SK-N-SH (cell line): ENCODE measurements around the gene CRPPA. TPM values are rescaled to one million over a fixed set of nuclear protein-coding genes. Genes with fewer than 3 reads are reported as not detected.

Source experiments
- CTCF ChIA-PET: fragments of 300-600, 350-600 bp; formaldehyde crosslinking; extraction: SDS; loops from one replicate; lab custom pipeline; 2021; lab: Yijun Ruan, JAX
- POLR2A ChIA-PET: fragments of 350-600 bp; sonication (Branson Sonifier 250); formaldehyde crosslinking; extraction: SDS; loops from one replicate; lab custom pipeline; 2020; ENCODE audit warnings: antibody characterized with exemption, inconsistent platforms; lab: Yijun Ruan, JAX
- DNase-seq: peaks from one replicate; pipeline ENCODE4 v3.0.0; 2012
- H2AFZ ChIP-seq: fragments of 200-600 bp; sonication (generic); 2 replicates; pipeline ENCODE4 v1.8.1; 2016; ENCODE audit warnings: antibody characterized with exemption, mild to moderate bottlenecking, low read depth
- H3F3A ChIP-seq: fragments of 200-600 bp; sonication (generic); replicated peaks from 2 replicates; pipeline ENCODE3; 2016; ENCODE audit warnings: antibody characterized with exemption, mild to moderate bottlenecking; ENCODE audit not compliant: insufficient read depth
- H3K27ac ChIP-seq, 2 experiments: fragments of 200-500 bp in 1 of 2; fragments of 200-600 bp in 1 of 2; sonication (Bioruptor generic) in 1 of 2; sonication (generic), shearing (Covaris generic) in 1 of 2; 2 replicates each; pipeline versions ENCODE4 v1.5.1 to v1.6.1; 2014 to 2016; ENCODE audit warnings: low read depth in 2 of 2, inconsistent platforms in 1 of 2, low read length in 1 of 2, mild to moderate bottlenecking in 1 of 2, mixed read lengths in 1 of 2
- H3K27me3 ChIP-seq: fragments of 200-600 bp; sonication (generic), shearing (Covaris generic); 2 replicates; pipeline ENCODE4 v1.6.1; 2016; ENCODE audit warnings: mixed run types; ENCODE audit not compliant: insufficient read depth
- H3K36me3 ChIP-seq, 2 experiments: fragments of 200-500 bp in 1 of 2; fragments of 200-600 bp in 1 of 2; sonication (Bioruptor generic) in 1 of 2; sonication (generic) in 1 of 2; replicated peaks in 1 of 2; 2 replicates each; pipeline versions ENCODE3 to v1.5.1; 2014 to 2016; ENCODE audit warnings: low read length in 1 of 2, mild to moderate bottlenecking in 1 of 2; ENCODE audit not compliant: insufficient read depth in 2 of 2, control insufficient read depth in 1 of 2
- H3K4me1 ChIP-seq, 2 experiments: fragments of 200-500 bp in 1 of 2; fragments of 200-600 bp in 1 of 2; sonication (Bioruptor generic) in 1 of 2; sonication (generic), shearing (Covaris generic) in 1 of 2; 2 replicates each; pipeline versions ENCODE4 v1.5.1 to v1.6.1; 2014 to 2016; ENCODE audit warnings: low read depth in 1 of 2, low read length in 1 of 2, mixed run types in 1 of 2; ENCODE audit not compliant: insufficient read depth in 2 of 2, control insufficient read depth in 1 of 2
- H3K4me2 ChIP-seq: fragments of 200-600 bp; sonication (generic), shearing (Covaris generic); 2 replicates; pipeline ENCODE4 v1.6.1; 2017; ENCODE audit warnings: mixed run types
- H3K4me3 ChIP-seq, 2 experiments: fragments of 200-500 bp in 1 of 2; fragments of 200-600 bp in 1 of 2; sonication (Bioruptor generic) in 1 of 2; sonication (generic), shearing (Covaris generic) in 1 of 2; 2 replicates each; pipeline versions ENCODE4 v1.5.1 to v1.8.1; 2014 to 2016; ENCODE audit warnings: low read depth in 2 of 2, inconsistent platforms in 1 of 2, low read length in 1 of 2, mild to moderate bottlenecking in 1 of 2, mixed read lengths in 1 of 2, moderate library complexity in 1 of 2
- H3K79me2 ChIP-seq: fragments of 200-600 bp; sonication (generic); 2 replicates; pipeline ENCODE4 v1.8.1; 2017; ENCODE audit warnings: mild to moderate bottlenecking; ENCODE audit not compliant: insufficient read depth
- H3K9ac ChIP-seq: fragments of 200-600 bp; sonication (generic); 2 replicates; pipeline ENCODE4 v1.6.1; 2017; ENCODE audit warnings: mixed run types
- H3K9me2 ChIP-seq: fragments of 200-600 bp; sonication (generic); 2 replicates; pipeline ENCODE4 v1.6.1; 2017; ENCODE audit warnings: mixed run types
- H3K9me3 ChIP-seq: fragments of 200-600 bp; sonication (generic); 2 replicates; pipeline ENCODE4 v1.6.1; 2017; ENCODE audit warnings: mixed run types, mild to moderate bottlenecking, moderate library complexity
- H4K20me1 ChIP-seq: fragments of 200-600 bp; sonication (generic); 2 replicates; pipeline ENCODE4 v1.6.1; 2017; ENCODE audit warnings: mild to moderate bottlenecking, mixed run types; ENCODE audit not compliant: insufficient read depth
- ELF1 ChIP-seq: IDR thresholded peaks from 2 replicates; pipeline ENCODE4 v1.4.0; 2012
- EP300 ChIP-seq, 2 experiments: IDR thresholded peaks; 2 replicates each; pipeline versions ENCODE4 v1.4.0 to v1.6.1; 2012; ENCODE audit warnings: borderline replicate concordance in 1 of 2, low read depth in 1 of 2, low read length in 1 of 2
- EZH2phosphoT487 ChIP-seq: fragments of 200-600 bp; sonication (generic); IDR thresholded peaks from 2 replicates; pipeline ENCODE4 v1.6.1; 2017; ENCODE audit warnings: low read depth, mixed run types, mild to moderate bottlenecking, antibody characterized with exemption, moderate library complexity, borderline replicate concordance
- FOSL2 ChIP-seq: IDR thresholded peaks from 2 replicates; pipeline ENCODE4 v1.4.0; 2012; ENCODE audit warnings: low read depth, mild to moderate bottlenecking, moderate library complexity, borderline replicate concordance
- FOXJ3 ChIP-seq: sonication (generic); formaldehyde crosslinking; IDR thresholded peaks from 2 replicates; pipeline ENCODE4 v1.5.1; 2020; ENCODE audit warnings: mild to moderate bottlenecking, missing genetic modification reagents
- GABPA ChIP-seq: IDR thresholded peaks from 2 replicates; pipeline ENCODE4 v1.4.0; 2012; ENCODE audit warnings: low read depth, mild to moderate bottlenecking
- GATA2 ChIP-seq: sonication (generic); formaldehyde crosslinking; IDR thresholded peaks from 2 replicates; pipeline ENCODE4 v1.5.0; 2020; ENCODE audit warnings: mild to moderate bottlenecking, missing genetic modification reagents
- MAX ChIP-seq: IDR thresholded peaks from 2 replicates; pipeline ENCODE4 v1.4.0; 2012; ENCODE audit warnings: low read depth
- NFIC ChIP-seq: IDR thresholded peaks from 2 replicates; pipeline ENCODE4 v1.4.0; 2012; ENCODE audit warnings: borderline replicate concordance
- NRF1 ChIP-seq: IDR thresholded peaks from 2 replicates; pipeline ENCODE4 v1.6.1; 2012; ENCODE audit warnings: low read depth, mild to moderate bottlenecking, low read length
- POLR2AphosphoS5 ChIP-seq: IDR thresholded peaks from 2 replicates; pipeline ENCODE4 v1.6.1; 2012; ENCODE audit warnings: low read depth, low read length
- RCOR1 ChIP-seq: fragments of 150-350 bp; IDR thresholded peaks from 2 replicates; pipeline ENCODE4 v1.6.1; 2017; ENCODE audit warnings: antibody characterized with exemption, low read length
- SMC3 ChIP-seq: IDR thresholded peaks from 2 replicates; pipeline ENCODE4 v1.6.1; 2012; ENCODE audit warnings: low read depth, low read length, improper control_type of control experiment
- TCF12 ChIP-seq: IDR thresholded peaks from 2 replicates; pipeline ENCODE4 v1.4.0; 2012
- YY1 ChIP-seq: IDR thresholded peaks from 2 replicates; pipeline ENCODE4 v1.4.0; 2012; ENCODE audit warnings: low read depth, mild to moderate bottlenecking
- ZBTB33 ChIP-seq: IDR thresholded peaks from 2 replicates; pipeline ENCODE4 v1.4.0; 2012; ENCODE audit warnings: low read depth, borderline replicate concordance
- WGBS: methylation state at CpG from one replicate; pipeline ENCODE4 v1.1.6; 2017; ENCODE audit warnings: low lambda C conversion rate; 5-methylcytosine and 5-hydroxymethylcytosine counted together
- polyA plus RNA-seq, 3 experiments: library from polyadenylated mRNA; depleted of rRNA; stranded (reverse); fragments of >200 nt; gene quantifications; 2 replicates each; pipeline ENCODE4 v1.2.3, GENCODE V29; 2012
- TF ChIP-seq, protein P1 (sequence below): IDR thresholded peaks from 2 replicates; pipeline ENCODE4 v1.4.0; 2012; ENCODE audit warnings: low read depth, borderline replicate concordance

Gene CRPPA
- polyA plus RNA-seq, 1 of the 3 experiments (the other 2 are of a cell fraction): 0.15 TPM

DNA sequence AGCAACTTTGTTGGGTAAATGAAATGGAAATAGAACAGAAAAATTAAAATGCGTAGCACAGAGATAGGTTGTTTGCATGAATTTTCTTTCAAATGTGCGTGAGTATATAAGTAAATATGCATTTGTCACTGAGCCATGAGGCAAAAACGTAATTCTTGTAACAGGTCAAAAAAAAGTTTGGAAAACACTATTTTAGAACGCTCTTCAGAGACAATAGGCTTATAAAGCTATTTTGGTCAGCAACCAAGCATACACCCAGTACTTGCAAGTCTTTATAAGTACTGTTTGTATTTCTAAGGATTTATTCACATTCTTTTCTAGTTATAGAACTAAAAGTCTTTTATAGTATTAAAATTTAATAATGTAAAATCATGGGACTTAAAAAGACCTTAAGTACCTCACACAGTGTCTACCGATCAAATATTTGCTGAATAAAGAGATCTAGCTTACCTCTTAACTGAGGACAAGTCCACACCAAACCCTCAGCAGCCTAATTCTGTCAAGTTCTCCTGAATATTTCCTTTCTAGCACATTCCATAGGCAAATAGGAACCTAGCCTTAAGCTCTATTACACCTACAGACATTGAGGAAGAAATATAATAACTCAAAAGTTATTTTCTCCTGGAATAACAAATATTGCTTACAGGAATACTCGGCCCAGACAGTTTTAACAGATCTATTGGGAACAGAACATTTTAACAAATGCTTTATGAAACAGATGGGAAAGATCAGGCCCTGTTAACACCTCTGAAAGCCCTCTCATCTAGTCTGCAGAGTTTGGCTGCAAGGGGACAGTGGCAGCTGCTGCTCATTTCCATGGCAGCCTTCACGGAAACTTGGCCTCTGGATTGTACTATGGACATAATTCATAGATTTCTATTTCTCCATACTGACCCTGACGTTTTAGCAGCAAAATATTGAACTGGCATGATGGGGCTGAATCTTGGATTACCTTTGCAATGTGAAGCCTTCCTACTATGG lies 8.8 kb downstream of the CRPPA start:
- ChIA-PET CTCF (interaction anchor here (0.6 to 1.3 kb wide), 3 partner anchors 8 to 1093 kb away, joined by 3 to 4 read pairs (median 3); partner anchors contain the start of gene CRPPA), POLR2A (no interaction called here)
- no peak overlapping the region for H3K4me3 ChIP-seq
- H3K36me3 ChIP-seq: no peaks in the 10 kb centered on the region
- no peaks in the 10 kb centered on the region; the same call in 1 of the 2 replicates for H3K27me3 ChIP-seq
- TF ChIP-seq SMC3: no peak
- TF ChIP-seq NFIC: no peak
- no peak for TF ChIP-seq EZH2phosphoT487
- no peak for TF ChIP-seq ZBTB33
- TF ChIP-seq NRF1: no peak
- TF ChIP-seq RCOR1: no peak
- TF ChIP-seq FOSL2: no peak
- TF ChIP-seq, protein P1, sequence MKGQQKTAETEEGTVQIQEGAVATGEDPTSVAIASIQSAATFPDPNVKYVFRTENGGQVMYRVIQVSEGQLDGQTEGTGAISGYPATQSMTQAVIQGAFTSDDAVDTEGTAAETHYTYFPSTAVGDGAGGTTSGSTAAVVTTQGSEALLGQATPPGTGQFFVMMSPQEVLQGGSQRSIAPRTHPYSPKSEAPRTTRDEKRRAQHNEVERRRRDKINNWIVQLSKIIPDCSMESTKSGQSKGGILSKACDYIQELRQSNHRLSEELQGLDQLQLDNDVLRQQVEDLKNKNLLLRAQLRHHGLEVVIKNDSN: no peak
- TF ChIP-seq FOXJ3: no peak
- no peak for TF ChIP-seq MAX
- no peak for TF ChIP-seq TCF12
- TF ChIP-seq POLR2AphosphoS5: no peak
- no peak for TF ChIP-seq GATA2
- TF ChIP-seq ELF1: no peak
- no peak for TF ChIP-seq EP300 (IDR thresholded peaks at IDR 0.05; ENCODE audit: borderline replicate concordance in 1 of 2, low read depth in 1 of 2, low read length in 1 of 2)
- TF ChIP-seq GABPA: no peak
- no peak for TF ChIP-seq YY1
- H3K79me2 ChIP-seq: no peaks in the 10 kb centered on the region
- H4K20me1 ChIP-seq: no peaks in the 10 kb centered on the region
- no peak for DNase-seq
- no peak overlapping the region for H2AFZ ChIP-seq
- WGBS: 42% methylated on average over 8 of the region's 8 CpGs
- no peak overlapping the region for H3K4me2 ChIP-seq
- no peak overlapping the region for H3K9ac ChIP-seq
- no peaks in the 10 kb centered on the region; a peak in 1 of 4 replicates for H3K4me1 ChIP-seq
- H3K9me2 ChIP-seq: no peaks in the 10 kb centered on the region
- H3K9me3 ChIP-seq: no peaks in the 10 kb centered on the region
- no peak overlapping the region for H3K27ac ChIP-seq
- no peaks in the 10 kb centered on the region for H3F3A ChIP-seq
